ENCODE results near the gene SLC7A4. TPM values are rescaled to one million over a fixed set of nuclear protein-coding genes. Genes with fewer than 3 reads are reported as not detected.

Gene SLC7A4
- total RNA-seq, 2 experiments from 2014 or later: not detected

DNA sequence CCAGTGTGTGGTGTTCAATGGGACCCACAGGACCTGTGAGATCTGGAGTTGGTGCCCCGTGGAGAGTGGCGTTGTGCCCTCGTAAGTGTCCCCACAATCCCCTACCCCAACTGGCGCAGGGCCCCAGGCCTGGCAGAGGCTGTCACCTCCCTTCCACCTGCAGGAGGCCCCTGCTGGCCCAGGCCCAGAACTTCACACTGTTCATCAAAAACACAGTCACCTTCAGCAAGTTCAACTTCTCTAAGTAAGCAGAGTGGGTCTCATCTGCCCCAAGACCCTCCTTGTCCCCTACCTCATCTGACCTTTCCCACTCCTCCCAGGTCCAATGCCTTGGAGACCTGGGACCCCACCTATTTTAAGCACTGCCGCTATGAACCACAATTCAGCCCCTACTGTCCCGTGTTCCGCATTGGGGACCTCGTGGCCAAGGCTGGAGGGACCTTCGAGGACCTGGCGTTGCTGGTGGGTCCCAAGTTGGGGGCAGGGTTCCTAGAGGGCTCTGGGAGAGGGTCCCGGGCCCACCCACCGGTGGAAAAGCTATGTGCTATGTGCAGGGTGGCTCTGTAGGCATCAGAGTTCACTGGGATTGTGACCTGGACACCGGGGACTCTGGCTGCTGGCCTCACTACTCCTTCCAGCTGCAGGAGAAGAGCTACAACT, 9.3 kb downstream of the SLC7A4 start:
- CTCF ChIA-PET (ENCODE audit: unreplicated experiment): no interaction called here
- Histone ChIP-seq H3K36me3 (ENCODE audit: insufficient read depth, low read length) (no peaks in the 10 kb centered on the region), H3K79me2 (ENCODE audit: insufficient read depth, low read depth, low read length) (no peaks in the 10 kb centered on the region), H3K9me2 (ENCODE audit: insufficient read depth, low read length) (no peaks in the 10 kb centered on the region), H3K4me3 (ENCODE audit: low read depth, low read length, poor library complexity, severe bottlenecking) (no peak overlapping the region), H3K27ac (ENCODE audit: low read depth, low read length, poor library complexity, severe bottlenecking) (no peak overlapping the region), H3K4me2 (ENCODE audit: low read length) (no peak overlapping the region), H3K4me1 (ENCODE audit: insufficient read depth, low read length, poor library complexity, severe bottlenecking) (peaks cover 4% of the 10 kb centered on the region), H4K20me1 (ENCODE audit: insufficient read depth, low read length) (no peaks in the 10 kb centered on the region), H2AFZ (ENCODE audit: low read length) (no peak overlapping the region), H3K9me3 (ENCODE audit: low read length) (no peaks in the 10 kb centered on the region)
- TF ChIP-seq CTCF (conservative IDR thresholded peaks at IDR 0.05; ENCODE audit: low read length) (peak; percentile 42), EZH2phosphoT487 (IDR thresholded peaks at IDR 0.05; ENCODE audit: borderline replicate concordance, low read depth, low read length) (no peak)
- intact Hi-C loops (cut with micrococcal nuclease; ENCODE audit: unreplicated experiment): loop anchor here (10.0 kb wide), 1 partner anchor 72 kb away; no protein-coding TSS in a partner anchor
- POLR2A ChIA-PET: interaction anchor here (0.6 kb wide), 1 partner anchor 24 kb away, joined by 3 read pairs; no protein-coding TSS in a partner anchor
- no peak for DNase-seq (ENCODE audit: low spot score)
- no TSS peak for BruUV-seq (replicated peaks)

DNA sequence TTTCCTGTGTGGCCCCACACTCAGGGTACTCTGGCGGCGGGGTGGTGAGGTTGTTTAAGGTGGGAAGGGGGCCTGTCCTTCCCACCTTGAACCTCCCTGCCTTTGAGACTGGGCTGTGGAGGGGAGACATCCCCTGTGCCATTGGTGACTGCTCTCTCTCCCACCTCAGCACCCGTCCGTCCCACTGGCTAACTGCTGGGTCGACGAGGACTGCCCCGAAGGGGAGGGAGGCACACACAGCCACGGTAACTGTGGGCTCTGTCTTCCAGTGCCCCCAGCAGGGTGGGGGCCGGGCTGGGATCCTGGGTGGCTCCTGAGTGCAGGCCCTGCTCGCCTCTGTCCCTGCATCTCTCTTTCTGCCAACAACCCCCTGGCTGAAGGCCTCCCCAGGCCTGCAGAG, 9.9 kb downstream of the SLC7A4 start:
- intact Hi-C loops (cut with micrococcal nuclease; ENCODE audit: unreplicated experiment): loop anchor here (10.0 kb wide), 1 partner anchor 72 kb away; no protein-coding TSS in a partner anchor
- no peak overlapping the region for H3K27ac ChIP-seq (ENCODE audit: low read depth, low read length, poor library complexity, severe bottlenecking)
- no peak overlapping the region for H3K4me2 ChIP-seq (ENCODE audit: low read length)
- H2AFZ ChIP-seq (ENCODE audit: low read length): no peak overlapping the region
- no peak for DNase-seq (ENCODE audit: low spot score)
- H3K36me3 ChIP-seq (ENCODE audit: insufficient read depth, low read length): no peaks in the 10 kb centered on the region
- CTCF ChIA-PET (ENCODE audit: unreplicated experiment): no interaction called here
- no TSS peak for BruUV-seq (replicated peaks)
- no peak for TF ChIP-seq EZH2phosphoT487 (IDR thresholded peaks at IDR 0.05; ENCODE audit: borderline replicate concordance, low read depth, low read length)
- TF ChIP-seq CTCF (conservative IDR thresholded peaks at IDR 0.05; ENCODE audit: low read length): no peak
- POLR2A ChIA-PET: no interaction called here
- no peaks in the 10 kb centered on the region for H3K9me2 ChIP-seq (ENCODE audit: insufficient read depth, low read length)
- no peaks in the 10 kb centered on the region for H4K20me1 ChIP-seq (ENCODE audit: insufficient read depth, low read length)
- no peaks in the 10 kb centered on the region for H3K9me3 ChIP-seq (ENCODE audit: low read length)
- H3K79me2 ChIP-seq (ENCODE audit: insufficient read depth, low read depth, low read length): no peaks in the 10 kb centered on the region
- no peak overlapping the region for H3K4me3 ChIP-seq (ENCODE audit: low read depth, low read length, poor library complexity, severe bottlenecking)
- peaks cover 4% of the 10 kb centered on the region for H3K4me1 ChIP-seq (ENCODE audit: insufficient read depth, low read length, poor library complexity, severe bottlenecking)

DNA sequence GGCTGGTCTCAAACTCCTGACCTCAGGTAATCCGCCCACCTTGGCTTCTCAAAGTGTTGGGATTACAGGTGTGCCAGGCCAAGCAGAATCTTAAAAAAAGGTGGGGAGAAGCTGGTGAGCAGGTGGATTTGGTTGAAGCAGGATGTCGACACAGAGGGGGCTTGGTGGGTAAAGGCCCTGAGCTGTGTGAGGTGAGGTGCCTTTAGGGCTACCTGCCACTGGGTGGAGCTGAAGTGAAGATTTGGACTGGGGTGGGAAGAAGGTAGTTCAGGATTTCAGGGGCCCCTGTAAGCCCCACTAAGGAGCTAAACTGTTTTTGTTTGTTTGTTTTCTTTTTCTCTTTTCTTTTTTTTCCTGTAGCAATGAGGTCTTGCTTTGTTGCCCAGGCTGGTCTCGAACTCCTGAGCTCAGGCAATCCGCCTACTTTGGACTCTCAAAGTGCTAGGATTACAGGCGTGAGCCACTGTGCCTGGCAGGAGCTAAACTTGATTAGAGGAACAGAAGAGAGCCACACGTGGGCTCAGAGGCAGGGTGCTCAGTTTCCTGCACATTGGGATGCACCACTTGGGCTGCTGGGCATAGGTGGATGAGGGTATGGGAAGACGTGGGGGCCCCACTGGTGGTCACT, 11.4 kb downstream of the SLC7A4 start:
- intact Hi-C loops (cut with micrococcal nuclease; ENCODE audit: unreplicated experiment): loop anchor here (10.0 kb wide), 1 partner anchor 74 kb away; no protein-coding TSS in a partner anchor
- Histone ChIP-seq H3K36me3 (ENCODE audit: insufficient read depth, low read length) (no peaks in the 10 kb centered on the region), H2AFZ (ENCODE audit: low read length) (no peak overlapping the region), H3K9me2 (ENCODE audit: insufficient read depth, low read length) (no peaks in the 10 kb centered on the region), H3K9me3 (ENCODE audit: low read length) (no peaks in the 10 kb centered on the region), H3K79me2 (ENCODE audit: insufficient read depth, low read depth, low read length) (no peaks in the 10 kb centered on the region), H3K4me3 (ENCODE audit: low read depth, low read length, poor library complexity, severe bottlenecking) (no peak overlapping the region), H3K4me2 (ENCODE audit: low read length) (no peak overlapping the region), H3K27ac (ENCODE audit: low read depth, low read length, poor library complexity, severe bottlenecking) (no peak overlapping the region), H3K4me1 (ENCODE audit: insufficient read depth, low read length, poor library complexity, severe bottlenecking) (peaks cover 4% of the 10 kb centered on the region), H4K20me1 (ENCODE audit: insufficient read depth, low read length) (no peaks in the 10 kb centered on the region)
- POLR2A ChIA-PET: interaction anchor here (1.1 kb wide), 1 partner anchor 18 kb away, joined by 3 read pairs; no protein-coding TSS in a partner anchor
- TF ChIP-seq EZH2phosphoT487 (IDR thresholded peaks at IDR 0.05; ENCODE audit: borderline replicate concordance, low read depth, low read length) (no peak), CTCF (conservative IDR thresholded peaks at IDR 0.05; ENCODE audit: low read length) (peak; percentile 78)
- no TSS peak for BruUV-seq (replicated peaks)
- CTCF ChIA-PET (ENCODE audit: unreplicated experiment): interaction anchor here (0.9 to 1.5 kb wide), 2 partner anchors 9 to 31 kb away, joined by 3 to 6 read pairs; no protein-coding TSS in a partner anchor
- peak; percentile 56 for DNase-seq (ENCODE audit: low spot score)

Measured in OCI-LY7 (cell line).